Peyer's patch (tissue), 4 donors: Measurements from ENCODE around the gene SUGCT. TPM values are rescaled to one million over a fixed set of nuclear protein-coding genes. Genes with fewer than 3 reads are reported as not detected.

Source experiments
- DNase-seq, 3 donors: peaks; one replicate each; pipeline ENCODE4 v3.0.0-alpha.2; 2017 to 2019
- H3K27ac ChIP-seq, 4 donors: fragments of 200-600 bp; sonication (generic); one replicate each; pipeline ENCODE4 v1.5.1; 2016 to 2019
- H3K27me3 ChIP-seq, 2 donors: fragments of 200-600 bp; sonication (generic); one replicate each; pipeline ENCODE4 v1.5.1; 2019
- H3K36me3 ChIP-seq, 3 donors: fragments of 200-600 bp; sonication (generic); one replicate each; pipeline ENCODE4 v1.5.1; 2016 to 2019
- H3K4me1 ChIP-seq, 4 donors: fragments of 200-600 bp; sonication (generic); one replicate each; pipeline ENCODE4 v1.5.1; 2016 to 2019
- H3K4me3 ChIP-seq, 4 donors: fragments of 200-600 bp; sonication (generic); 1 replicate in 3 of 4; 2 replicates in 1 of 4; pipeline ENCODE4 v1.5.1; 2016 to 2019; ENCODE audit warnings: mild to moderate bottlenecking in 1 of 4
- H3K9me3 ChIP-seq, 4 donors: fragments of 200-600 bp; sonication (generic); one replicate each; pipeline ENCODE4 v1.5.1; 2016 to 2019; ENCODE audit warnings: mild to moderate bottlenecking in 1 of 4
- POLR2A ChIP-seq, 2 donors: fragments of 450-650 bp; IDR thresholded peaks; one replicate each; pipeline ENCODE4 v1.5.1; 2017; ENCODE audit warnings: antibody characterized with exemption in 2 of 2, mild to moderate bottlenecking in 2 of 2, moderate library complexity in 2 of 2
- total RNA-seq, 4 donors: library from RNA; depleted of rRNA; stranded (reverse); fragments of >200 nt; gene quantifications; one replicate each; pipeline ENCODE4 v1.1.0, GENCODE V29; 2016
- TF ChIP-seq, protein P1 (sequence below), 6 experiments: fragments of 450-650 bp in 4 of 6; fragments of 200-600 bp in 2 of 6; sonication (generic) in 1 of 6; IDR thresholded peaks; one replicate each; pipeline ENCODE4 v1.5.1; 2017 to 2019; ENCODE audit warnings: antibody characterized with exemption in 6 of 6, mild to moderate bottlenecking in 3 of 6, moderate library complexity in 1 of 6

The SUGCT gene
- total RNA-seq, 4 donors from 2014 or later = 6.4 to 8.9 (median 8.3) TPM; not detected in 1

DNA sequence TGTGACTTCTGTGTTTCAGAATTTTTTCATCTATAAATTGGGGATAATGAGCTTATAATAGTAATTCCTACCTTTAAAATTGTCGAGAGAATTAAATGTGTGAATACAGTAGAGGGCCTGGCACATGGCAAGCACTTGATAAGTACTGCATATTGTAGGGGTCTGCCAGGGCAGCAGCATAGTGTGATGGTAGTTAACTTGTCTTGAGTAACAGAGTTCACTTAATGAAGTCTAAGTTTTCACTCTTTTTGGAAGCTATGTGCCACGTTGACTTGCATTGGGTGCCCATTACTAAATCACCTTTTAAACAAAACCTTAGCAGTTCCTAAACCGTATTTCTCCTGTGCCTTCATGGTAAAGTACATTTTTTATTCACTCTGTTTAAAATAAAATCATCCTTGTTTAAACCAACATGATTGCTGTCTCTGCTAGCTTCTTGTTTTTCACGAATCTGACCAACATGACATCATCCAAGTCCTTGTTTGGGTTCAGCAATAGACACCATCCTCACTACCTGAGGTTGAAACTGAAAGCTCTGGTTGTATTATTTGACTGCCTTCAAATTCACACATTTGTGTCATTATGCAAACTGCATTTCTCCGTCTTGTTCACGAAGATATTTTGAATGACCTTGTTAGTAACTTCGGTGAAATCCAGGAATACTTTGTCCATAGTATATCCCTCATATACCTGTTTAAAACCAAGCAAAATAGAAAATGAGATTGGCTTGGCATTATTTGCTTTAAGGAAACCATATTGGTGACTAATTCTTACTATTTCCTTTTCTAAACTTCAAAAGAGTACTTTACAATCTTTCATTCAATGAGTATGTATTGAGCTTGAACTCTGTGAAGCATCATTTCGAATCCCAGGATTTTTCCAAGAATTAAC is 340.2 kb downstream of the SUGCT start:
- no peaks in the 10 kb centered on the region for H3K36me3 ChIP-seq
- H3K4me3 ChIP-seq = no peak overlapping the region
- H3K9me3 ChIP-seq = no peaks in the 10 kb centered on the region
- no peak overlapping the region for H3K27ac ChIP-seq
- H3K27me3 ChIP-seq = no peaks in the 10 kb centered on the region
- DNase-seq = no peak
- peaks cover 0 to 4% (median 0%) of the 10 kb centered on the region in 4 donors for H3K4me1 ChIP-seq
- TF ChIP-seq, protein P1, sequence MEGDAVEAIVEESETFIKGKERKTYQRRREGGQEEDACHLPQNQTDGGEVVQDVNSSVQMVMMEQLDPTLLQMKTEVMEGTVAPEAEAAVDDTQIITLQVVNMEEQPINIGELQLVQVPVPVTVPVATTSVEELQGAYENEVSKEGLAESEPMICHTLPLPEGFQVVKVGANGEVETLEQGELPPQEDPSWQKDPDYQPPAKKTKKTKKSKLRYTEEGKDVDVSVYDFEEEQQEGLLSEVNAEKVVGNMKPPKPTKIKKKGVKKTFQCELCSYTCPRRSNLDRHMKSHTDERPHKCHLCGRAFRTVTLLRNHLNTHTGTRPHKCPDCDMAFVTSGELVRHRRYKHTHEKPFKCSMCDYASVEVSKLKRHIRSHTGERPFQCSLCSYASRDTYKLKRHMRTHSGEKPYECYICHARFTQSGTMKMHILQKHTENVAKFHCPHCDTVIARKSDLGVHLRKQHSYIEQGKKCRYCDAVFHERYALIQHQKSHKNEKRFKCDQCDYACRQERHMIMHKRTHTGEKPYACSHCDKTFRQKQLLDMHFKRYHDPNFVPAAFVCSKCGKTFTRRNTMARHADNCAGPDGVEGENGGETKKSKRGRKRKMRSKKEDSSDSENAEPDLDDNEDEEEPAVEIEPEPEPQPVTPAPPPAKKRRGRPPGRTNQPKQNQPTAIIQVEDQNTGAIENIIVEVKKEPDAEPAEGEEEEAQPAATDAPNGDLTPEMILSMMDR (IDR thresholded peaks at IDR 0.05) = no peak
- no peak for TF ChIP-seq POLR2A (IDR thresholded peaks at IDR 0.05)

- Histone ChIP-seq H3K27ac (no peak overlapping the region), H3K27me3 (no peaks in the 10 kb centered on the region), H3K4me3 (no peak overlapping the region), H3K9me3 (no peaks in the 10 kb centered on the region), H3K36me3 (no peaks in the 10 kb centered on the region), H3K4me1 (peaks cover 0 to under 1% (median 0%) of the 10 kb centered on the region in 4 donors)
- DNase-seq = no peak
- TF ChIP-seq, protein P1 (IDR thresholded peaks at IDR 0.05) = no peak
- no peak for TF ChIP-seq POLR2A (IDR thresholded peaks at IDR 0.05)
Observed at GRCh38 chr7:40475681-40475982, 340.8 kb downstream of the SUGCT start.

GRCh38 chr7:40477094-40477493 is 342.3 kb downstream of the SUGCT start:
- H3K36me3 ChIP-seq = no peaks in the 10 kb centered on the region
- H3K9me3 ChIP-seq = no peaks in the 10 kb centered on the region
- H3K27ac ChIP-seq = no peak overlapping the region
- no peak overlapping the region for H3K4me3 ChIP-seq
- no peaks in the 10 kb centered on the region for H3K27me3 ChIP-seq
- no peaks in the 10 kb centered on the region for H3K4me1 ChIP-seq
- TF ChIP-seq, protein P1 (IDR thresholded peaks at IDR 0.05) = no peak
- no peak for TF ChIP-seq POLR2A (IDR thresholded peaks at IDR 0.05)
- DNase-seq = no peak

GRCh38 chr7:40482845-40483244 is 348.0 kb downstream of the SUGCT start:
- Histone ChIP-seq H3K4me3 (no peak overlapping the region), H3K27ac (no peak overlapping the region), H3K36me3 (no peaks in the 10 kb centered on the region), H3K4me1 (no peaks in the 10 kb centered on the region), H3K9me3 (no peaks in the 10 kb centered on the region), H3K27me3 (no peaks in the 10 kb centered on the region)
- DNase-seq = no peak
- TF ChIP-seq POLR2A (IDR thresholded peaks at IDR 0.05) = no peak
- TF ChIP-seq, protein P1 (IDR thresholded peaks at IDR 0.05) = no peak

DNA sequence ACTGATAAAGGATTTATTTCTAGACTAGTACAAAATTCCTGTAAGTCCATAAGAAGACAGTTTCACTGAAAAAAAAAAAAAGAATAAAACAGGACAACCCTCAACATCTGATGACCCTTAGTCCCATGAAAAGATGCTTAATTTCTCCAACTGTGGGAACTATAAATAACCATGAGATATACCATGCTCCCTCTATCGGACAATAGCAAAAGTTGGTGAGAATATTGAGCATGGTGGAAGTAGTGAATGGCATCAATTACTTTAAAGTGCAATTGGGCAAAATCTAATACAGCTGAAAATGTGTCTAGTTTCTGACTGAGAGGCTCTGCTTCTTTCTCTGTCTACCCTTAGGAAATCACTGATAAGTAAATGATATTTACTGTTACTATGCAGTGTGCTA is 348.8 kb downstream of the SUGCT start:
- TF ChIP-seq POLR2A (IDR thresholded peaks at IDR 0.05) = no peak
- TF ChIP-seq, protein P1 (IDR thresholded peaks at IDR 0.05) = no peak
- H3K36me3 ChIP-seq = no peaks in the 10 kb centered on the region
- H3K4me3 ChIP-seq = no peak overlapping the region
- H3K9me3 ChIP-seq = no peaks in the 10 kb centered on the region
- DNase-seq = no peak
- H3K27me3 ChIP-seq = no peaks in the 10 kb centered on the region
- no peak overlapping the region for H3K27ac ChIP-seq
- no peaks in the 10 kb centered on the region for H3K4me1 ChIP-seq
